ENCODE measurements around the gene PIK3IP1.

Gene PIK3IP1

GRCh38 chr22:31305194-31305593 is 12.9 kb upstream of the PIK3IP1 start:
- DNase-seq: no peak

DNA sequence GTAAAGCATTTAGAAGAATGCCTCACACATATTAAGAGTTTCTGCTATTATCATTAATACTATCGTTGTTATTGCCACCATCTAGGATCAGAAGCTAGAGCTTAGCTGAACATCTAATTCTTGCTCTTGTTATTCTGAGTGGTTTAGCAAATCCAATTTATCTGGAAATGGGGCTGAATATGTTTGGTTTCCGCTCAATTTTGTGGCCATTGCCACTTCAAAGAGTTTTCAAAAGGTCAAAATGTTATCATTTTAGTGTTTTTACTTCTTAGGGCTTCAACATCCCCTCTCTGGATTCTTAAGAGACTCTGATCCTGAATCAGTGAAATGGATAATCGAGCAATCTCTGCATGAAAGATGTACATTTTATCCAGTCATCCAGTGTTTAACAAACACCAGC is 10.2 kb upstream of the PIK3IP1 start:
- no peak for DNase-seq

- DNase-seq: no peak
Measured at GRCh38 chr22:31302006-31302405, 9.7 kb upstream of the PIK3IP1 start.

DNA sequence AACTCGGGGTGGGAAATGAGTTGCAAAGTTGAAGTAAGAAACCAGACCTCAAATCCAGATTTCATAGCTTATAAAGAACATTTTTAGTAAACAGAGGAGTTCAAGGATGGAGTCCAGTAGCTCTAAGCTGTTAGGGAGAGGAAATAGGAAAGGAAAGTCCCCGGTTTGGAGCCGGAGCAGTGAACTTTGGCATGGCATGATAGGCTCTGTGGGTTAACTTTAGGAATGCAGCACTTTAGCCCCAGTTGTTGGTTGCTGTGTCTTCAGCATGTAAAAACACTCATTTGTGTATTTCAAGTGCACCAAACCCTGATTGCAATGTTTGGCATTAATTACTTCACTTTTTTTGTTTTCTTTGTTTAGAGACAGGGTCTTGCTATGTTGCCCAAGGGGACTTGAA is 8.6 kb upstream of the PIK3IP1 start:
- no peak for DNase-seq

DNA sequence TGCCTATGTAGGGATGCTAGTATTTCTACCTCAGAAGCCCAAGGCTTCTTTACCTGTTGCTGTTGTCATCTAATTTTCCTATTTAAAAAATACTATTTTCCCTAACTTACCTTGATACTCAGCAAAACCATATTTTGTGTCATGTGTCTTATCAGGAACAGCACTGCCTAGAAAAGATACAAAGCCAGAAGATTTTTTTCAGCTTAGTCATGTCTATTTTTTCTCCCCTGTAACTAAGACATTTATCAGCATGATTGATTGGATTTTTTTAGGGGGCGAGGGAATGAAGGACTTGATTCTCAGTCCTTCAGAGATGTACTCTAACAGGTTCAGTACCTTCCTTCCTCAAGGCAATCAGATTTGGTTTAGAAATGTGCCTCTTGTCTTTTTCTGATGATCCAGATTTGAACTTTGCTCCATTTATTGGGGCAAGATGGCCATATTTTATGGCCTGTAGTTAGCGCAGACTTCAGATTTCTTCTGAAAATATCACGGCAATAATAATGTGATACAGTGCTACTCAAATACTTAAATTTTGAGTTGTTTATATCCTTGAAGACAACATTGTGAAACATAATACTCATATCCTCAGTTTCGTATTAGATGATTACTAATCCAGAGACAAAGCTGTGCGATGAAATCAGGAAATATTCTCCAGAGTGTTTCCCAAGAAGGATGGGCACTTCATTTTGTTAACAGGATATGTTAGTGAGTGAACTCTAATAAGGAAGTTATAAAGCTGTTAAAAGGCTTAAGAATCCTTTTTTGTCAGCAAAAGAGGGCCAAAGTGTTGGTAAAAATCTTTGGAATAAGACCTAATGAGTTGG is 3.8 kb upstream of the PIK3IP1 start:
- DNase-seq: no peak

GRCh38 chr22:31295360-31295759 is 3.1 kb upstream of the PIK3IP1 start:
- no peak for DNase-seq

GRCh38 chr22:31291481-31292235 is 630 bp downstream of the PIK3IP1 start:
- DNase-seq: no peak

GRCh38 chr22:31290494-31291471 is 1.5 kb downstream of the PIK3IP1 start:
- DNase-seq: peak; percentile 75

- no peak for DNase-seq
Measured at GRCh38 chr22:31289344-31289743, 2.9 kb downstream of the PIK3IP1 start.

DNA sequence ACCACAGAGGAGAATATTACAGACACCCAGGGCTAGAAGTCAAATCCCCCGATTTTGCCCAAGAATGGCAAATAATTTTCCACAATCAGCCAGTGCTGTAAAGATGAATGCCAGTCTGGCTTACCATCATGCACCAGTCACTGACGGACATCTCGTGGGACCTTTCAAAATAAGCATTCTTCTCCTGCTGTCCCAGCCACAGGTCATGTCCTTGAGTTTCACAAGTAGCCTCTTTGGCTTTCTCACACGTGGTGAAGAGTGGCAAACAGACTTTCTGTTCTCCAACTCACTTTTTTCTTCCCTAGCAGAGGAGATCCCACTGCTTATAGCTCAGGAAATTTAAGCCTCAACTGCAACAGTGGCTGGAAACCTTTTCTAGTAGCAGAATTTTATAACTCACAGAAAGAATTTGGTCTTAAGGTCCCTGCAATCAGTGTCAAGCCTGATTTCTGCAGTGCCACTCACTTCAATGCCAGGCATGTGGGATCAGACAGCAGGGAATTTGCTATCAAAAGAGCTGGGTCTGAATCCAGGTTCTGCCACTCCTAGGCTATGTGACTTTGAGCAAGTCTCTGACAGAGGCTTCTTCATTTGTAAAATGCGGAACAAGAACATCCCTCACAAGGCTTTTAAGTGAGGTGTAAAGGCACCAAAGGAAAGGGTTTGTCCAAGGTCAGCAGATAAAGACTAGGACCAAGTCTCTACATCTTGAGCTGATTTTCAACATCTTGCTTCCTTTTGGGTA is 3.6 kb downstream of the PIK3IP1 start:
- no peak for DNase-seq

- no peak for DNase-seq
Measured at GRCh38 chr22:31287818-31288495, 4.3 kb downstream of the PIK3IP1 start.

GRCh38 chr22:31286360-31287255 is 5.7 kb downstream of the PIK3IP1 start:
- no peak for DNase-seq

- DNase-seq: no peak
Measured at GRCh38 chr22:31284281-31285155, 7.8 kb downstream of the PIK3IP1 start.

DNA sequence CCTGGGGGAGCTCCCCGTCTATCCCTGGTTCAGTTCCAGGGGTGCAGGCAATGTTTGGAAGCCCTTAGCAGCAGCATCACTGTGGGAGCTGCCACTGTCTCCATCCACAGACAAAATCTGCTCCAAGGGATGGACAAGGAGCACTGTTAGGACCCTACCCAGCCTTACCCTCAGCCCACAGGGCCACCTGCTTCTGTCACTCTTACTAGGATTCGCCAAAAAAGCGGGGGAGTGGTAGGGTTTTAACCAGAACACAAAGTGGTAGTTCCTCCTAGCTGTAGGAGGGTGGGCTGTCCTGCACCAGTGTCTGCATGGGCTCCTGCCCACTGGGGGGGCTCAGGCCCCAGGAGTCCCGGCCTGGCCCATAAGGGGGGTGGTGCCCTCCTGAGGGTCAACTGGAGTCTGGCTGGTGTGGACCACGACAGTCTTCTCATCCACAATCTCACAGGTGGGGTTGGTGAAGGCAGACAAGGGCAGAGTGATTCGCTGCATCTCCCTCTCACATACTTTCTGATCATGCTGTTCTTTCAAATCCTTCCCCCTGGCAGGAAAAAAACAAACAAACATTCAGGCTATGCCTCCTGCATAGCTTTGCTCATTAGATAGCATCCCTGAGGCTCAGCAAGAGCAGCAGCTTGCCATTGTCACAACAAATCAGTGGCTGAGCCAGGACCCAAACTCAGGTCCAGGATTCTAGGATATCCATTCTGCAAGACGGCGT is 9.4 kb downstream of the PIK3IP1 start:
- no peak for DNase-seq

DNA sequence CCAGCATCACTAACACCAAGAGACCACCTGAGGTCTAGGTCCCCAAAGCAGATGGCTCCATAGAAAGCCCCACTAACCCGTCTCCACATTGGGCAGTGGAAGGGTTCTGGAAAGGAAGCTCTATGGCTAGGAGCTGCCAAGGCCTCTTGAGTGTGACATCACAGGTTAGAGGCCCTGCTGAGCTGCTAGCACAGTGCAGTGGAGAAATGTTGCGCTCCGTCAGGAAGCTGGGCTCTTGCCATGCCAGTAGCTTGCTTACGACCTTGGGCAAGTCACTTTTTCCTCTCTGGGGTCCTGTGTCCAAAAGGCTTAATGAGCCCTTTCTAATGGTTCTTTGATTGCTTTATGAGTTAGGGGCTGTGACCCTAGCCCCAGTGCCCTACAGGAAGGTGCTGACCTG is 10.6 kb downstream of the PIK3IP1 start:
- DNase-seq: no peak

GRCh38 chr22:31279821-31280505 is 12.3 kb downstream of the PIK3IP1 start:
- no peak for DNase-seq

GRCh38 chr22:31279327-31279669 is 13.0 kb downstream of the PIK3IP1 start:
- DNase-seq: no peak

DNA sequence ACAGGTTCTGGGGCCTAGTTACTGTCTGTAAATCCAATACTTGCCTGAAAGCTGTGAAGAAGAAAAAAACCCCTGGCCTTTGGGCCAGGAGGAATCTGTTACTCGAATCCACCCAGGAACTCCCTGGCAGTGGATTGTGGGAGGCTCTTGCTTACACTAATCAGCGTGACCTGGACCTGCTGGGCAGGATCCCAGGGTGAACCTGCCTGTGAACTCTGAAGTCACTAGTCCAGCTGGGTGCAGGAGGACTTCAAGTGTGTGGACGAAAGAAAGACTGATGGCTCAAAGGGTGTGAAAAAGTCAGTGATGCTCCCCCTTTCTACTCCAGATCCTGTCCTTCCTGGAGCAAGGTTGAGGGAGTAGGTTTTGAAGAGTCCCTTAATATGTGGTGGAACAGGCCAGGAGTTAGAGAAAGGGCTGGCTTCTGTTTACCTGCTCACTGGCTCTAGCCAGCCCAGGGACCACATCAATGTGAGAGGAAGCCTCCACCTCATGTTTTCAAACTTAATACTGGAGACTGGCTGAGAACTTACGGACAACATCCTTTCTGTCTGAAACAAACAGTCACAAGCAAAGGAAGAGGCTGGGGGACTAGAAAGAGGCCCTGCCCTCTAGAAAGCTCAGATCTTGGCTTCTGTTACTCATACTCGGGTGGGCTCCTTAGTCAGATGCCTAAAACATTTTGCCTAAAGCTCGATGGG is 13.5 kb downstream of the PIK3IP1 start:
- DNase-seq: no peak
